Loucy (cell line): ENCODE measurements around the gene MAN1C1.

Experiments
- H2AFZ ChIP-seq: fragments of 200-600 bp; sonication (generic); 2 replicates; pipeline ENCODE4 v1.6.0; 2016; ENCODE audit warnings: antibody characterized with exemption, mild to moderate bottlenecking, low read length, moderate library complexity
- H3F3A ChIP-seq: fragments of 200-600 bp; 2 replicates; pipeline ENCODE4 v1.6.0; 2016; ENCODE audit warnings: antibody characterized with exemption, low read depth, mild to moderate bottlenecking
- H3K27me3 ChIP-seq: fragments of 200-600 bp; sonication (generic); 2 replicates; pipeline ENCODE4 v1.6.1; 2014; ENCODE audit warnings: low read length, mild to moderate bottlenecking; ENCODE audit not compliant: insufficient read depth, poor library complexity, severe bottlenecking
- H3K36me3 ChIP-seq: fragments of 200-600 bp; sonication (generic); 2 replicates; pipeline ENCODE4 v1.6.1; 2016; ENCODE audit warnings: low read length; ENCODE audit not compliant: insufficient read depth
- H3K4me1 ChIP-seq: fragments of 200-600 bp; sonication (generic); 2 replicates; pipeline ENCODE4 v1.5.1; 2014; ENCODE audit warnings: low read length, mild to moderate bottlenecking; ENCODE audit not compliant: insufficient read depth, poor library complexity, severe bottlenecking
- H3K4me2 ChIP-seq: fragments of 200-600 bp; sonication (generic); 2 replicates; pipeline ENCODE4 v1.6.0; 2014; ENCODE audit warnings: antibody characterized with exemption, low read length, low read depth, mild to moderate bottlenecking; ENCODE audit not compliant: poor library complexity, severe bottlenecking
- H3K4me3 ChIP-seq: fragments of 200-600 bp; sonication (generic); 2 replicates; pipeline ENCODE4 v1.5.1; 2014; ENCODE audit warnings: low read length, mild to moderate bottlenecking, mixed read lengths; ENCODE audit not compliant: poor library complexity, severe bottlenecking
- H3K79me2 ChIP-seq: fragments of 200-600 bp; sonication (generic); 2 replicates; pipeline ENCODE4 v1.6.1; 2014; ENCODE audit warnings: low read length; ENCODE audit not compliant: insufficient read depth
- H3K9ac ChIP-seq: fragments of 200-600 bp; sonication (generic); 2 replicates; pipeline ENCODE4 v1.6.0; 2014; ENCODE audit warnings: mild to moderate bottlenecking, low read depth, low read length, moderate library complexity; ENCODE audit not compliant: poor library complexity, severe bottlenecking
- H3K9me2 ChIP-seq: fragments of 200-600 bp; sonication (generic); replicated peaks from 2 replicates; pipeline ENCODE4 v1.6.1; 2016; ENCODE audit warnings: low read depth, low read length, mixed read lengths
- H3K9me3 ChIP-seq: fragments of 200-600 bp; sonication (generic); 2 replicates; pipeline ENCODE4 v1.6.1; 2014; ENCODE audit warnings: mild to moderate bottlenecking, antibody characterized with exemption, low read length, low read depth; ENCODE audit not compliant: insufficient read depth
- H4K20me1 ChIP-seq: fragments of 200-600 bp; sonication (generic); 2 replicates; pipeline ENCODE4 v1.6.0; 2014; ENCODE audit warnings: antibody characterized with exemption, low read length, mild to moderate bottlenecking; ENCODE audit not compliant: insufficient read depth, poor library complexity, severe bottlenecking
- CTCF ChIP-seq: fragments of 200-600 bp; sonication (generic); conservative IDR thresholded peaks from 2 replicates; pipeline ENCODE4 v1.5.1; 2014; ENCODE audit warnings: mild to moderate bottlenecking, antibody characterized with exemption, low read length
- EZH2phosphoT487 ChIP-seq: fragments of 200-600 bp; IDR thresholded peaks from 2 replicates; pipeline ENCODE4 v1.6.1; 2018; ENCODE audit warnings: antibody characterized with exemption, mild to moderate bottlenecking, moderate library complexity, borderline replicate concordance

MAN1C1 gene

GRCh38 chr1:25738499-25738898, 121.9 kb downstream of the MAN1C1 start:
- Histone ChIP-seq H3K4me1 (peaks cover 3% of the 10 kb centered on the region), H3K79me2 (no peaks in the 10 kb centered on the region)

GRCh38 chr1:25739341-25739740, 122.8 kb downstream of the MAN1C1 start:
- Histone ChIP-seq H3K4me2 (no peak overlapping the region), H3K9me3 (no peaks in the 10 kb centered on the region), H3K27me3 (peaks cover 10% of the 10 kb centered on the region), H3K9ac (no peak overlapping the region), H3K4me3 (no peak overlapping the region), H2AFZ (no peak overlapping the region), H4K20me1 (no peaks in the 10 kb centered on the region), H3K36me3 (no peaks in the 10 kb centered on the region), H3F3A (no peaks in the 10 kb centered on the region), H3K4me1 (peaks cover 3% of the 10 kb centered on the region), H3K79me2 (no peaks in the 10 kb centered on the region), H3K9me2 (no peaks in the 10 kb centered on the region)
- no peak for TF ChIP-seq CTCF
- no peak for TF ChIP-seq EZH2phosphoT487

More at GRCh38 chr1:25738499-25738898, 121.9 kb downstream of the MAN1C1 start:
- Histone ChIP-seq H3K9me3 (no peaks in the 10 kb centered on the region), H4K20me1 (no peaks in the 10 kb centered on the region), H2AFZ (no peak overlapping the region), H3F3A (no peaks in the 10 kb centered on the region), H3K4me2 (no peak overlapping the region), H3K36me3 (no peaks in the 10 kb centered on the region), H3K9me2 (no peaks in the 10 kb centered on the region), H3K9ac (no peak overlapping the region), H3K4me3 (no peak overlapping the region), H3K27me3 (peaks cover 10% of the 10 kb centered on the region)
- TF ChIP-seq CTCF (no peak), EZH2phosphoT487 (no peak)

DNA sequence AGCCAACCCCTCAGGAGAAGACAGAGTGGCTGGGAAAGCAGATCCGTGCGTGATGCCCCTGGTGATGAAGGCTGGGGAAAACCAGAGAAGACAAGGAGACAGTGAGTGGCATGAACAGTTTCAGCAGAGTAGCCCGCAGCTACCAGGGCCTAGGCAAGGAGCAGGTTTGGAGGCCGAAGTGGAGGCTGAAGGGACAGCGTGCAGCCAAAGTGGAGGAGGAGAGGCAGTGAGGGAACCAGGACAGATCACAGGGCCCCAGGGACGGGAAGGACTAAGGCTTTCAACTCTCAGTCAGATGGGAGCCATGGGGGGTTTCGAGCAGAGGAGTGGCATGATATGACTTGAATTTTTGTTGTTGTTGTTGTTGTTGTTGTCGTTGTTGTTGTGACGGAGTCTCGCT, 123.5 kb downstream of the MAN1C1 start:
- TF ChIP-seq EZH2phosphoT487 (no peak), CTCF (no peak)
- Histone ChIP-seq H4K20me1 (no peaks in the 10 kb centered on the region), H3K9me3 (no peaks in the 10 kb centered on the region), H3K79me2 (no peaks in the 10 kb centered on the region), H3K4me2 (no peak overlapping the region), H3K9ac (no peak overlapping the region), H3K9me2 (no peaks in the 10 kb centered on the region), H3K36me3 (no peaks in the 10 kb centered on the region), H2AFZ (no peak overlapping the region), H3F3A (no peaks in the 10 kb centered on the region), H3K4me1 (peaks cover 3% of the 10 kb centered on the region), H3K27me3 (peaks cover 10% of the 10 kb centered on the region), H3K4me3 (no peak overlapping the region)
